Left kidney (tissue), 2 donors: Measurements from ENCODE around the gene PCP2. TPM values are rescaled to one million over a fixed set of nuclear protein-coding genes. Genes with fewer than 3 reads are reported as not detected.
A peak's percentile ranks its signal among the peaks of the same experiment; 100 is the strongest.

ENCODE experiments used
- DNase-seq: peaks from one replicate; pipeline ENCODE4 v3.0.0-alpha.2; 2013
- polyA plus RNA-seq: library from polyadenylated mRNA; unstranded; fragments of 120-200 nt; gene quantifications from one replicate; pipeline ENCODE4 v1.2.1, GENCODE V29; 2013; ENCODE audit not compliant: insufficient read length

PCP2 gene
- polyA plus RNA-seq, 1 donor: 0.80 TPM

GRCh38 chr19:7638802-7639465, 5.4 kb upstream of the PCP2 start:
- no peak for DNase-seq

GRCh38 chr19:7637374-7638256, 4.1 kb upstream of the PCP2 start:
- no peak for DNase-seq

- DNase-seq: peak; percentile 61
Observed at GRCh38 chr19:7636691-7637373, 3.3 kb upstream of the PCP2 start, which contains the start of gene STXBP2. STXBP2 (plus strand) TSS chr19:7637110; CDS start chr19:7637150, 40 bp downstream.

GRCh38 chr19:7636317-7636690, 2.8 kb upstream of the PCP2 start:
- DNase-seq: no peak

- no peak for DNase-seq
Observed at GRCh38 chr19:7635670-7636069, 2.2 kb upstream of the PCP2 start.

GRCh38 chr19:7632340-7633203, 947 bp downstream of the PCP2 start:
- DNase-seq: no peak

GRCh38 chr19:7631577-7631976, 1.9 kb downstream of the PCP2 start:
- no peak for DNase-seq

GRCh38 chr19:7629347-7630054, 4.0 kb downstream of the PCP2 start, which contains the start of the genes PET100 and XAB2:
PET100 (plus strand) TSS chr19:7629793; CDS start chr19:7629834, 41 bp downstream.
XAB2 (minus strand) TSS chr19:7629545; CDS start chr19:7629527, 18 bp downstream.
- DNase-seq: peak; percentile 98

GRCh38 chr19:7628589-7629311, 4.8 kb downstream of the PCP2 start:
- DNase-seq: no peak

GRCh38 chr19:7627166-7627565, 6.4 kb downstream of the PCP2 start:
- DNase-seq: no peak

- DNase-seq: no peak
Observed at GRCh38 chr19:7625763-7626372, 7.7 kb downstream of the PCP2 start.

- no peak for DNase-seq
Observed at GRCh38 chr19:7624810-7625209, 8.7 kb downstream of the PCP2 start.

- no peak for DNase-seq
Observed at GRCh38 chr19:7623725-7624603, 9.6 kb downstream of the PCP2 start.

GRCh38 chr19:7622933-7623685, 10.4 kb downstream of the PCP2 start:
- DNase-seq: no peak

GRCh38 chr19:7620442-7621412, 12.8 kb downstream of the PCP2 start:
- no peak for DNase-seq

- DNase-seq: no peak
Observed at GRCh38 chr19:7619671-7620441, 13.7 kb downstream of the PCP2 start.
